ENCODE data around the gene ASXL2.

The ASXL2 gene

DNA sequence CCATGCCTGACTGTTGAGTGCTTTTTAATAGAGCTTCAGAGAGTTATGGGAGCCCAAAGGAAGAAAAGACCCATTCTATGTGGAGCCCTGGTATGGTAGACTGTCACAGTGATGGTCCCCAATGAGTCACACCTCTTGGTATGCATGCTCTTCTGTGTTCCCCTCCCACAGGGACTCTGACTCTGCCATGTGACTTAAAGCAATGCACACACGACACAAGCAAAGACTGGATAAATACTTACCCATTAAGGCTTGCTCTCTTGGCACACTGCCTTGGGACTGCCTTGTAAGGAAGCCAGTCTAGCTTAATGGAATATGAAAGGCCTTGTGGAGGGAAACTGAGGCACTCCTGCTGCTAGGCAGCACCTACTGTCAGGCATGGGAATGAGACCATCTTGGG, 188.2 kb downstream of the ASXL2 start:
- DNase-seq (ENCODE audit: low spot score): no peak

DNA sequence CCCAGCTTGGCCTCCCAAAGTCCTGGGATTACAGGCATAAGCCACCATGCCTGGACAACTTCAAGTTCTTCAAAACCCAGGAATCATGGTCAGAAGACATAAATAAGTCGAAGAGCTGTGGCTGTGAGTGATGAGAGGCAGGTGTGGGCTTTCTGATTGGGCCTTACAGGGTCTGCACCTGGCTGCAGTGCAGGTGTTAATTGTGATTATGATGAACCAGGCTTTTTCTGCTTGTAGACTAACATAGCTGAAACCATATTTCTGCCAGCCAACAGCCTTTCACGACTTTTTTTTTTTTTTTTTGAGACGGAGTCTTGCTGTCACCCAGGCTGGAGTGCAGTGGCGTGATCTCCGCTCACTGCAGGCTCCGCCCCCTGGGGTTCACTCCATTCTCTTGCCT, 190.1 kb downstream of the ASXL2 start:
- DNase-seq (ENCODE audit: low spot score): no peak

DNA sequence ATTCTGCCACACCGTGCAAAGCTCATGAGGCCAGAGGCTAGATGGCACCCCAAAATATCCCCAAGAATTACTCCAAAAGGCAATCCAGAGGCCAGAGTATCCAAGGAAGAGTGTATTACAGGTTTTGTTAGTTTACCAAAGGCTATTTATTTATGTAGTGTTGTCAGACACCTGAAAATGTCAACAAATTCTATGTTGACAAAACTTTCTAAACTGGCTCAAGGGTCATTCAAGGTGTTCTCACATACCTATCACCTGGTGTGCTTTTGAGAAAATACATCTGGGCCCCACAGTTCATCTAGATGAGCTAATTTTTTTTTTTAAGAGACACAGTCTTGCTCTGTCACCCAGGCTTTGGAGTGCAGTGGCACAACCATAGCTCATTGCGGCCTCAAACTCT, 192.5 kb downstream of the ASXL2 start:
- DNase-seq (ENCODE audit: low spot score): no peak

DNA sequence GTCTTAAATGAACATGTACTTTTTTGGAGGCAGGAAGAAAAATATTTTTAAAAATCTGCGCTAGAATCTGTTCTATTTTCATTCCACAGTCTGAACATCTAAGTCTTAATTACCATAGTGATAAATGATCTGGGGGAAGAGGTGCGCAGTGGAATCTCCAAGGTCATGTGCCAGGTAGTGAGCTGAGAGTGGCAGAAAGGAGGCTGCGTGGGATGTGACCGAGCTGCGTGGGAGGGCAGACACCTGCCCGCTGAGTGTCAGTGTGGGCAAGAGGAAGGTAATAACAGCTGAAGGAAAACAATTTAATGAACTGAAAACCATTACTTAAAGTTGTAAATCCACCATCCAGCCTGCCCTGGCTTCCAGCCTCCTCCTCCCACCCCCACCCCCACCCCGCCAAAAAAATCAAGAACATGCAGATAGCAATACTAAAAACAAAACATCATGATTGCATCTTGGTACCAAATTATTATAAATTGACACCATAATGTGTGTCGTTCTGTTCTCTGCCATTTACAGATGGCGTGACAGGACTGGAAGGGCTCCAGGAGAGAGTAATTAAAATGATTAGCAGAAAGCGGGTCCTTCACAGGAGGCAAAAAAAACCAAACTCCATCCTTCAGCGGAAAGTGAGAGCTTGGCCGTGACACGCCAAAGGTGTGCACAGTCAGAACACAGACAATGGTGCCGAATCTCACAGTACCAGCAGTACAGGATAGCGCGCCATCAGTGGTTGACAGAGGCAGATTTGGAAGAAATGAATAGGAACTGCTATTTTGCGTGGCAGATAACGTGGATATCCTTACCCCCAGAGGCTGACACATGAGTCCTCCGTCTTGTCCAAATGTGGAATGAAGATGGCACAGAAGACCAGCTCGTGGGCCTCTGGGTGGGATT, 193.5 kb downstream of the ASXL2 start:
- no peak for DNase-seq (ENCODE audit: low spot score)

Data from D341Med (cell line).